GM12875 (cell line): ENCODE data around the gene CST6.

Source experiments
- H3K4me3 ChIP-seq: one replicate; pipeline ENCODE4 v1.5.1; 2011; ENCODE audit warnings: low read depth, low read length, control low read depth
- CTCF ChIP-seq: IDR thresholded peaks from 2 replicates; pipeline ENCODE4 v1.5.1; 2011; ENCODE audit warnings: low read depth, mild to moderate bottlenecking, control low read depth, inconsistent platforms, low read length, moderate library complexity, borderline replicate concordance; ENCODE audit not compliant: insufficient read depth

Gene CST6

DNA sequence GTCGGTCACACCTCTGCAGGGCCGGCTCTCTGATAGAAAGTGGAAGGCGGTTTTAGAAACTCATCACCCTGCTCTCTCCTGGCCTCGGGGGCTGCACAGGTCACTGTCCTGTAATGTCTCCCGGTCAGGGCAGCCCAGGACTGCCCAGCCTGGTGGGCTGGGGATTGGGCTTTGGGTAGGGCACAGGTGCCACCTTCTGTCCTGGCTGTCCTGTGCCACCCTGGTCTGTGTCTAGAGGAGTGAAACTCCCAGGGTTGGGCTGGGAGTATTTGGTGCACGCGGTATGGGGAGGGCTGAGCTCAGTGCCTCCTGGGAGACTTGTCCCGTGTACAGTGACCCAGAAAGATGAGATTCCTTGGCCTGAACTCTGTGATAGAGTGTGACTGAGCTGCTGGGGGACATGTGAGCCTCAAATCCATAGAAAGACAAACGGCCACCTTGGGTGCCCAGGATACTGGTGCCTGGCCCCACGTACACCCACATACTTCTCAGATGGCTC, 32.5 kb upstream of the CST6 start:
- TF ChIP-seq CTCF, result no peak
- no peak overlapping the region for H3K4me3 ChIP-seq

DNA sequence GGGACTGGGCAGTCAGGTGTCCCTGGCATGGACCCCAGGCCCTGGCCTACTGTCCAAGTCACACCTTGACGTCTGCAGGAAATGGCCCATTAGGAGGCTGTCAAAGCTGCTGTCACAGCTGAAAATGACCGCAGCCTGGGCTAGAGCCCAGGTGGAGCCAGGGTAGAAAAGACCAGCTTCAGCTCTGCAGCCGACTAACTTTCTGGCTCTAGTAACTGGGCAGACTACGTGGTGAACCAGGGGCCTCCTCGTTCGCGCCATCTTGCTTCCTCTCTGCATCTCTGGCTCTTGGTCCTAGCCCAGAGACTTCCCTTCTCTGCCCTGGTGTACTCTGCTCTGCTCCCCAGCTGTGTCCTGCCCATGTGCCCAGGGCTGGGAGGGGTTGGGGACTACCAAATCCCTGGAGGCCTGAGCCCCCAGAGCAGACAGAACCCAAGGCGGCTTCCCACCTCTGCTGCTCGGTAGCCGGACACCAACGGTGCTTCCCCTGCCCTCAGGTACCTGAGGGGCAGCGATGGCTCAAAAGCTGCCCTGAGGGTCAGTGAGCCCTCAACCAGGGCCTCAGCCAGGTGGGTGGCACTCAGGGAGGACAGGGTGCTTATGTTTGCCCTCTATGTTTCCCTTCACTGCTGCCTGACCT, 30.6 kb upstream of the CST6 start:
- H3K4me3 ChIP-seq, result no peak overlapping the region
- TF ChIP-seq CTCF, result no peak

GRCh38 chr11:65981972-65982823, 29.6 kb upstream of the CST6 start:
- H3K4me3 ChIP-seq, result no peak overlapping the region
- TF ChIP-seq CTCF, result no peak

DNA sequence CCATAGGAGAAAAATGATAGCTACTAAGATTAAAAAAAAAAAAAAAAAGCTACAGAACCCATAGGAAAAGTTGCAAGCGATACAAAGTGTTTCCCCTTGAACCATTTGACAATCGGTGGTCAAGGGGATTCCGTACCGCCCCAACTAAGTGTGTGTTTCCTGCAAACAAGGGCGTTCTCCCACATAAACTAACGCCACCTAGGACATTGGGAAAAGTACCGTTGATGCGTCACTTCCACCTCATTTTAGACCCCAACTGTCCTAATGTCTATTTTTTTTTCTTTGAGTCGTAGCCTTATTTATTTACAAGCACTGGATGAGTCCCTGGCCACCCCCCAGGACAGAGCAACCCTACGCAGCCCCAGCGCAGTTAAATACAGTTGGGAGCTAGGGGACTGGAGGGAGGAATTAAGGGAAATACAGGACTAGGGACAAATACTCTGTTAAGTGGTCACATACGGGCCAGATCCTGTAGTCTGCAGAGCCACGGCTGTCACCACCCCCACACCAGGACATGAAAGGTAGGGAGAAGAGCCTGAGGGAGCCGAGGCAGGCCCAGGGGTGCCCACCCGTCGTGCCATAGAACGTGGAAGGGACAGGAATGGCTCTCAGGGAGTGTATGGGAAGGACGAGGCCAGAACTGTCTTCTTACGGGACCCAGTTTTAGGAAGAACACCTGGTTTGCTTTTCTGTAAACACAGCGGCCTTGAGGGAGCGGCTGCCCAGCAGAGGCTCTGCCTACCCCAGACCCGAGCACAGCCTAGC, 28.8 kb upstream of the CST6 start:
- no peak for TF ChIP-seq CTCF
- H3K4me3 ChIP-seq, result no peak overlapping the region

GRCh38 chr11:65983589-65983987, 28.2 kb upstream of the CST6 start:
- no peak overlapping the region for H3K4me3 ChIP-seq
- TF ChIP-seq CTCF, result no peak

GRCh38 chr11:65987336-65987735, 24.5 kb upstream of the CST6 start:
- TF ChIP-seq CTCF, result no peak
- no peak overlapping the region for H3K4me3 ChIP-seq
